IMR-90 (cell line): ENCODE results near the gene NISCH.

Experiments
- CEBPB ChIP-seq: IDR thresholded peaks from 2 replicates; pipeline ENCODE4 v1.6.1; 2012; ENCODE audit warnings: low read depth, low read length, improper control_type of control experiment
- MXI1 ChIP-seq: IDR thresholded peaks from 2 replicates; pipeline ENCODE4 v1.6.1; 2012; ENCODE audit warnings: low read depth, mild to moderate bottlenecking, low read length, moderate library complexity, borderline replicate concordance
- TF ChIP-seq, protein P1 (sequence below): conservative IDR thresholded peaks from 2 replicates; pipeline ENCODE4 v1.5.1; 2012; ENCODE audit warnings: mild to moderate bottlenecking, low read depth, low read length, improper control_type of control experiment

DNA sequence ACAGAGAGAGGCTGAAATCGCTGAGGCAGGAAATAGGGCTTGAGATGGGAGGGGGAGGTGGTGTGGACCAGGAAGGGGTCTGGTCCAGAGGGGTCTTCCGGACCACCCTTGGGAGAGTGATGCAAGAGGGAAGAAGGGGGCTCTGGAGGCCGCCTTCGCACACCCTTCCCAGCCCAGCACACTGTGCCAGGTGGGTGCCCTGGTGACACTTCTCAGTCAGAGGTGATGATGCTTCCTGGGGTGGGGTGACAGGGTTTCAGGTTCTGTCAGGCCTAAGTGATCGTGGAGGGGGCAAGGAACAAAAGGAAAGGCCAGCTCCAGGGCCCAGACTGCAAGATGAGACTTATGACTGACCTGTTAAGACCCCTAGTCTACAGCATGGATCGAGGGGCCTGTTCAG lies 23.2 kb upstream of the NISCH start:
- TF ChIP-seq MXI1 (no peak), CEBPB (no peak)
- TF ChIP-seq, protein P1, sequence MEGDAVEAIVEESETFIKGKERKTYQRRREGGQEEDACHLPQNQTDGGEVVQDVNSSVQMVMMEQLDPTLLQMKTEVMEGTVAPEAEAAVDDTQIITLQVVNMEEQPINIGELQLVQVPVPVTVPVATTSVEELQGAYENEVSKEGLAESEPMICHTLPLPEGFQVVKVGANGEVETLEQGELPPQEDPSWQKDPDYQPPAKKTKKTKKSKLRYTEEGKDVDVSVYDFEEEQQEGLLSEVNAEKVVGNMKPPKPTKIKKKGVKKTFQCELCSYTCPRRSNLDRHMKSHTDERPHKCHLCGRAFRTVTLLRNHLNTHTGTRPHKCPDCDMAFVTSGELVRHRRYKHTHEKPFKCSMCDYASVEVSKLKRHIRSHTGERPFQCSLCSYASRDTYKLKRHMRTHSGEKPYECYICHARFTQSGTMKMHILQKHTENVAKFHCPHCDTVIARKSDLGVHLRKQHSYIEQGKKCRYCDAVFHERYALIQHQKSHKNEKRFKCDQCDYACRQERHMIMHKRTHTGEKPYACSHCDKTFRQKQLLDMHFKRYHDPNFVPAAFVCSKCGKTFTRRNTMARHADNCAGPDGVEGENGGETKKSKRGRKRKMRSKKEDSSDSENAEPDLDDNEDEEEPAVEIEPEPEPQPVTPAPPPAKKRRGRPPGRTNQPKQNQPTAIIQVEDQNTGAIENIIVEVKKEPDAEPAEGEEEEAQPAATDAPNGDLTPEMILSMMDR: no peak
